ENCODE data around the gene UFD1.
A peak's percentile ranks its signal among the peaks of the same experiment; 100 is the strongest.

DNA sequence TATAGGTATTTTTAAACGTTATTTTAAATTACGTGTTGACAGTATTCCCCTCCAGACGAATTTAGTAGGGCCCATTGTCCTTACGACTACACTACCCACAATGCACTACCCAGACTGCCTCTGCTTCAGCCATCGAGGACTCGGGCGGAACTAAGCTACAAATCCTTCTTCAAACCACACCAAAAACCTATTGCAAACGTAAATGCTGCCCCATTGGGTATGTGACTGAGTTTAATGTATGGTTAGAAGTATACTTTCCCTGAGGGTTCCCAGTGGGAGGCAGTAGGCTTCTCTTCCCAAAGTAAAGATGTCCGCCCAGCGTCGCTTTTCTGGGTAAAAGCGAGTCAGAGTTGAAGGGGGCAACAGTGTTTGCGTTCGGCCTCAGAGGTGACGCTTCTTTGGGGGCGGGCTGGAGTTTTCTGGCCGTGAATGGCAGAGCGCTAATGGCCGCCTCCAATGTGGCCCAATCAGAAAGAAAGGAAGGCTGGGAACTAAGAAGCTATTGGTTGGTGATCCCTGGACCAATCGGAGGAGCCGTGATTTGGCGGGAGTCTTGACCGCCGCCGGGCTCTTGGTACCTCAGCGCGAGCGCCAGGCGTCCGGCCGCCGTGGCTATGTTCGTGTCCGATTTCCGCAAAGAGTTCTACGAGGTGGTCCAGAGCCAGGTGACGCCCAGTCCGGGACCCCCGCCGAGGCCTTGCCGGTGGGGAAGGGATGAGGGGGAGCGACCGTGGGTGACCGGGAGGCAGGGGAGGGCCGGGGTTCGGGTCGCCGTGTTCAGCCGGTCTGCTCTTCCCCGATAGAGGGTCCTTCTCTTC is 571 bp upstream of the UFD1 start, which contains the start of gene CDC45:
- TF ChIP-seq CTCF (IDR thresholded peaks at IDR 0.05) (peak in 1 of 6 experiments; percentile 15), POLR2A (IDR thresholded peaks at IDR 0.05) (no peak)
